Epithelial cell of proximal tubule (primary cell): ENCODE measurements around the gene UBTD1. TPM values are rescaled to one million over a fixed set of nuclear protein-coding genes. Genes with fewer than 3 reads are reported as not detected.

Experiments used
- DNase-seq: peaks from one replicate; pipeline ENCODE4 v3.0.0-alpha.2; 2011; ENCODE audit warnings: low read depth
- H3K4me3 ChIP-seq: 2 replicates; pipeline ENCODE4 v1.5.1; 2011; ENCODE audit warnings: low read depth, mild to moderate bottlenecking, low read length
- total RNA-seq: library from RNA; depleted of rRNA; stranded (reverse); fragments of >200 nt; gene quantifications from 2 replicates; pipeline ENCODE4 v1.2.3, GENCODE V29; 2015
- TF ChIP-seq, protein P1 (sequence below): conservative IDR thresholded peaks from 2 replicates; pipeline ENCODE4 v1.5.1; 2012; ENCODE audit warnings: low read depth, mild to moderate bottlenecking, low read length

UBTD1 gene
- total RNA-seq, 1 donor from 2014 or later: 23.6 TPM

DNA sequence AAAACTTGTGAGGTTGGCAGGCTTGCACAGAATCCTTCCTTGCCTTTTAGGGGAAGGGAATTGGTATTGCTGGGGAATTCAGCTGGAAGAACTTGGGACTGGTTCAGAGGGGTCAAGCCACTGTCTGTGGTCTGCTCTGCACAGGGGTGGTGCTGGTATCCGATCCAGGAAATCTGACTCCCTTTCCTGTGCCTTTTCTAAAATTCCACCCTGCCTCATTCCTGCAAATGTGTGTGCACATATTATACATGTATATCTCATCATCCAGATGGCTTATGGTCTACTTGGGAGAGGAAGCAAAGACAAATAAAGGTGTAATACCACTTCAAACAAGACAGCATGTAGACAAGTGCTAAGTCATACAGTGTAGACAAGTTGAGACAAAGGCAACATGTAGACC is 14.3 kb downstream of the UBTD1 start:
- TF ChIP-seq, protein P1, sequence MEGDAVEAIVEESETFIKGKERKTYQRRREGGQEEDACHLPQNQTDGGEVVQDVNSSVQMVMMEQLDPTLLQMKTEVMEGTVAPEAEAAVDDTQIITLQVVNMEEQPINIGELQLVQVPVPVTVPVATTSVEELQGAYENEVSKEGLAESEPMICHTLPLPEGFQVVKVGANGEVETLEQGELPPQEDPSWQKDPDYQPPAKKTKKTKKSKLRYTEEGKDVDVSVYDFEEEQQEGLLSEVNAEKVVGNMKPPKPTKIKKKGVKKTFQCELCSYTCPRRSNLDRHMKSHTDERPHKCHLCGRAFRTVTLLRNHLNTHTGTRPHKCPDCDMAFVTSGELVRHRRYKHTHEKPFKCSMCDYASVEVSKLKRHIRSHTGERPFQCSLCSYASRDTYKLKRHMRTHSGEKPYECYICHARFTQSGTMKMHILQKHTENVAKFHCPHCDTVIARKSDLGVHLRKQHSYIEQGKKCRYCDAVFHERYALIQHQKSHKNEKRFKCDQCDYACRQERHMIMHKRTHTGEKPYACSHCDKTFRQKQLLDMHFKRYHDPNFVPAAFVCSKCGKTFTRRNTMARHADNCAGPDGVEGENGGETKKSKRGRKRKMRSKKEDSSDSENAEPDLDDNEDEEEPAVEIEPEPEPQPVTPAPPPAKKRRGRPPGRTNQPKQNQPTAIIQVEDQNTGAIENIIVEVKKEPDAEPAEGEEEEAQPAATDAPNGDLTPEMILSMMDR: no peak
- H3K4me3 ChIP-seq: no peak overlapping the region
- DNase-seq: no peak

DNA sequence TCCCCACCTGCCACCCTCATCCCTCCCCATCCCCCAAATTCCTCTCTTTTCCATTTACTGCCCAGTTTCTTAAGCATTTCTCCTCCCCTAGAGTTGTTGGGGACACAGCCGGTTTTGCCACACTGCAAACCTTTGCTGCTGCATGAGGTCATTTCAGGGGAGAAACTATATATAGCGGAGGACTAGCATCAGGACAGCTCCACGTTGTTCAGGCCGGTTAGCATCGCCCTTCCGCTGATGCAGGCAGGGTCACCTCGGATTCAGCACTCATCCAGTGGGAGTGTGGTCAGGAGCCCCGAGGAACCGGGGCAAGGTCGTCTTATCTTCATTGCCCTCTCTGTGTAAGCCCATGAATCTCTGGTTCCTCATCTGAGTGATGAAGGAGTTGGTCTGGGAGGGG is 15.6 kb downstream of the UBTD1 start:
- no peak overlapping the region for H3K4me3 ChIP-seq
- TF ChIP-seq, protein P1: no peak
- DNase-seq: no peak

DNA sequence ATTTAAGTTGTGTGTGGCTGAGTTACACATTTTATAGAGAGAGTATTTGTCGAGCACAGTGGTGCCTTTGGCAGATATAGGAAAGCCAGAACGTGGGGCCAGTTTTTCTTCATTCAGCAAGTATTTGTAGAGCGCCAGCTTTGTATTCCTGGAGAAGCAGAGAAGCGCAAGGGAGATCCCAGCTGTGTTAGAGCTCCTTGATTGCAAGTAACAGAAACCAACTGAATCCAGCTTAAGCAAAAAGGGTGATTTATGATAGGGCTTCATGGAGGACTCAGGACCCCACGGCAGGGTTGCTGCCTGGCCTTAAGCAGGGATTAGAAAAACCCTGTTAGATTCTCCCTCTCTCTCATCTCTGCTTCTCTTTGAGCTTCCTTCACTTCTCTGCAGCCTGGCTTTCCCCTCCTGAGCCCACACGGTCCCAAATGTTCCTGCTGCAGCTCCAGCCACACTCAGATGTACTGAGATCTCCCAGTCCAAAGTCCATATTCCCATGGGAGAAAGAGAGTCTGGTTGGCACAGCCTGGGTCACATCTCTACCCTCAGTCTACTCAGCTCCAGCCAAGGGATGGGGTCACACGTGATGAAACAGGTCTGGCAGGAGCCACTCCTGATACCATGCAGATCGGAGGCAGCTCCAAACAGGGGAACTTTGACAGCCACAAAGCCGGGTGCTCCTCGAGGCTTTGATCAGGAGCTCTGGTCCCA is 16.7 kb downstream of the UBTD1 start:
- H3K4me3 ChIP-seq: no peak overlapping the region
- TF ChIP-seq, protein P1: no peak
- DNase-seq: no peak

DNA sequence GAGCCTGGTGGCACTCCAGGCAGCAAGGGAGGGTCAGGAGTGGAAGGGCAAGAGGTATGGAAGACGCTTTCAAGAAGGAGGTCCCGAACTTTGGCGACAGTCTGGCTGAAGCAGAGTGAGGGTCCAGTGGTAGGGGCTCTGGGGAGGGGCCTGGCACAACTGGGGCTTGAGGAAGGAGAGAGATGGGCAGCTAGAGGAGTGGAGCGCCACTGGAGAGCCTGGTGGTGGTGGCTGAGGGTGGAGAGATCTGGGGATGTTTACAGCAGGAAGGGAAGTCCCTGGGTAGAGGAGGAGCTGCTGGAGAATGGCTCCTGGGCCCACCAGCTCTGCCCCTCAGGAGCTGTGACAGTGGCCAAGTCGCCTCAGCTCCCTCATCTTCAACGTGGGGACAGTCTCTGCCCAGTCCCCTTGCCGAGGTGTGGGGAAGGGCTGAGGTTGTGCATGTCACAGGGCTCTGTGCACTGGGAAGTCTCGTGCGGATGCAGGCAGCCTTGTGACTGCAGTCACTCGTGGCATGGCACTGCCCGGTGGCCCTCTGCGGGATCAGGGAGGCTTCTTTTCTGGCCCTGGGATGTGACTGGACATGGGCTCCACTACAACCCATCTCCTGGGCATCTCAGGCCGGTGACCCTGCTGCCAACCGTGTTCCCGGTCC is 18.5 kb downstream of the UBTD1 start:
- no peak overlapping the region for H3K4me3 ChIP-seq

DNA sequence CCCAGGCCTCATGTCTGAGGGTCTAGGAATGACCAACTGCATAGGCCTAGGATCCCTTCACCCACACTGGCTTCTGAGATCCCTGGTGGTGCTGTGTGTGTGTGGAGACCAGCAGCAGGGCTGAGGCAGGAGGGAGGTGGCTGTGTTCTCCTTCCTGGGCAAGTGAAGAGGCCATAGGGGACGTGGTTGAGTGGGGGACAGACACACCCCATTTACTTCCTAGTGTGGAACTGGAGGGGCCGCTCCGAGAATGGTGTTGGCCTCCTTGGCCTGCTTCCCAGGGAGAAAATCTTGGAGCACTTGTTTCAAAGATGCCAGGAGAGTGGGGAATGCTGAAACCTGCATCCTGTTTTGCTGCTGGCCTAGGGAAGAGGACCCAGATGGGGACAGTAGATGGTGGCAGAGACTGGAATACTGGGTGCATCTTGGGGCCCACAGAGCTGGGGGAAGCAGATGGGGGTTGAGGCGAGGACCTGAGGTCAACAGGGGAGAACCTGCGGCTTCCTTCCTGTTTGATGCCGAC is 19.1 kb downstream of the UBTD1 start:
- DNase-seq: no peak
- no peak overlapping the region for H3K4me3 ChIP-seq
- TF ChIP-seq, protein P1: no peak

More for the DNA sequence above, 18.5 kb downstream of the UBTD1 start:
- TF ChIP-seq, protein P1: no peak
- DNase-seq: no peak

DNA sequence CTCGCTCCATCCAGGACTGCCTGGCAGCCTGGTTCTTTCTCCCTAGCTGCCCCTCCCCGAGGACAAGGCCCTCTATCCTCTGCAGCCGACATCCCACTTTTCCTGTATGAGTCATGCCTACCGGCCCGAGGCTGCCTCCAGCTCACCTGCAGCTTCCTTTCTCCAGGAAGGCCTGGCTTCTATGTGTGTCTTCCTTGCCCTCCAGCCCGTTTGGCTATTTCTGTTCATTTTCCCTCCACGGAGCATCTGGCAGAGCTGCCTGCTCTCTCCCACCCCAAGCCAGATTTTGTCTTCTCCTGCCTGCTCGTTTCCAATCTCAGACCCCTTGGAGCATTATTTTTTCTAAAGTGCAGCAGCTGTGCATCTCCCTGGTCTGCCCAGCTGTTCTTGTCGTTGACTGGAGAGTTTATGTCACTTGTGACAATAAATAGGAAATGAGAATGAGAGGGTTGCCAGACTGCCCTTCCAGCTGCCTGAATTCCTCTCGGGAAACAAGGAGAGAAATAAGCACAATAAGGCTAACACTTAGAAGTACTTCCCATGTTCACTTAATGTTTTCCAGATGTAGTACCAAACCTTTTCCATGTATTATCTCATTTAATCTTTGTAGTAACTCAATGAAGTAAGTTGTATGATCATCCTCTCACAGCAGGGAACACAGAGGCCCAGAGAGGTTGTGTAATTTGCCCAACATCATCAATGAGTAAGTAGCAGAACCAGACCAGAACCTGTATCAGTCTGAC is 19.7 kb downstream of the UBTD1 start:
- DNase-seq: no peak
- TF ChIP-seq, protein P1: no peak
- no peak overlapping the region for H3K4me3 ChIP-seq
